Brain microvascular endothelial cell (primary cell): Measurements from ENCODE around the gene ITGAD.
A peak's percentile ranks its signal among the peaks of the same experiment; 100 is the strongest.

Experiments
- DNase-seq: peaks from one replicate; pipeline ENCODE4 v3.0.0-alpha.2; 2020
- H3K27ac ChIP-seq: fragments of 250-450 bp; sonication (Bioruptor Pico); 2 replicates; pipeline ENCODE4 v1.5.1; 2020; ENCODE audit warnings: mild to moderate bottlenecking, moderate library complexity
- H3K27me3 ChIP-seq: fragments of 250-450 bp; sonication (Bioruptor Pico); replicated peaks from 2 replicates; pipeline ENCODE4 v1.5.1; 2020; ENCODE audit warnings: mild to moderate bottlenecking
- H3K36me3 ChIP-seq: fragments of 250-450 bp; sonication (Bioruptor Pico); replicated peaks from 2 replicates; pipeline ENCODE4 v1.5.1; 2020; ENCODE audit warnings: mild to moderate bottlenecking
- H3K4me3 ChIP-seq: 2 replicates; pipeline ENCODE4 v1.5.1; 2011; ENCODE audit warnings: low read depth, mild to moderate bottlenecking, control low read depth, low read length, moderate library complexity
- CTCF ChIP-seq: IDR thresholded peaks from 2 replicates; pipeline ENCODE4 v1.5.1; 2011; ENCODE audit warnings: low read depth, mild to moderate bottlenecking, moderate library complexity, low read length, control low read depth, inconsistent platforms; ENCODE audit errors: missing control alignments
- in situ Hi-C: cut with HindIII; loops from 2 replicates; pipeline ENCODE4 v1.10.0; 2017; ENCODE audit warnings: low sequenced_read_pairs, low pct_ligation_motif_present

ITGAD gene

GRCh38 chr16:31474173-31474714 lies 81.1 kb downstream of the ITGAD start:
- peak; percentile 77 for DNase-seq
- Histone ChIP-seq H3K27ac (peak overlapping the region; percentile 33), H3K36me3 (peaks cover 55% of the 10 kb centered on the region), H3K27me3 (no peaks in the 10 kb centered on the region), H3K4me3 (no peak overlapping the region)
- no peak for TF ChIP-seq CTCF
- in situ Hi-C loops = loop anchor here (25.0 kb wide), 2 partner anchors 287 to 537 kb away; partner anchors contain the start of genes FUS and ORAI3

GRCh38 chr16:31474773-31475738 lies 81.9 kb downstream of the ITGAD start:
- in situ Hi-C loops = loop anchor here (25.0 kb wide), 2 partner anchors 288 to 538 kb away; partner anchors contain the start of genes FUS and ORAI3
- no peaks in the 10 kb centered on the region for H3K27me3 ChIP-seq
- H3K27ac ChIP-seq = peak overlapping the region; percentile 33
- no peak overlapping the region for H3K4me3 ChIP-seq
- no peak for TF ChIP-seq CTCF
- DNase-seq = no peak
- peaks cover 58% of the 10 kb centered on the region for H3K36me3 ChIP-seq

GRCh38 chr16:31475946-31476302 lies 82.8 kb downstream of the ITGAD start:
- no peak for TF ChIP-seq CTCF

More at GRCh38 chr16:31475946-31476302, 82.8 kb downstream of the ITGAD start:
- no peak overlapping the region for H3K27ac ChIP-seq
- in situ Hi-C loops = no loop called here
- H3K36me3 ChIP-seq = peaks cover 58% of the 10 kb centered on the region
- DNase-seq = no peak
- no peaks in the 10 kb centered on the region for H3K27me3 ChIP-seq
- H3K4me3 ChIP-seq = no peak overlapping the region
